Measurements from ENCODE around the gene ALPL. TPM values are rescaled to one million over a fixed set of nuclear protein-coding genes. Genes with fewer than 3 reads are reported as not detected.
A peak's percentile ranks its signal among the peaks of the same experiment; 100 is the strongest.

The ALPL gene
- polyA plus RNA-seq, 3 donors = not detected

- Mint-ChIP-seq H3K27me3 (ENCODE audit: low read depth in 3 of 3) (peaks cover 4 to 14% (median 6%) of the 10 kb centered on the region in 3 donors), H3K9me3 (no peaks in the 10 kb centered on the region), H3K4me1 (no peaks in the 10 kb centered on the region), H3K36me3 (no peaks in the 10 kb centered on the region), H3K4me3 (no peak overlapping the region), H3K27ac (no peak overlapping the region)
- Histone ChIP-seq H3K4me3 (replicated peaks in 1 of 3; ENCODE audit: low read depth in 2 of 3, low read length in 3 of 3) (no peak overlapping the region), H3K9me3 (replicated peaks in 1 of 2; ENCODE audit: control insufficient read depth in 1 of 2, insufficient read depth in 1 of 2, low read length in 2 of 2) (no peaks in the 10 kb centered on the region), H3K36me3 (replicated peaks in 1 of 2; ENCODE audit: control insufficient read depth in 1 of 2, insufficient read depth in 2 of 2, low read length in 2 of 2) (no peaks in the 10 kb centered on the region), H2AFZ (ENCODE audit: insufficient read depth, low read depth, low read length, poor library complexity, severe bottlenecking) (no peak overlapping the region), H3K27ac (ENCODE audit: low read depth in 1 of 2, low read length in 2 of 2) (no peak overlapping the region), H3K4me2 (replicated peaks; ENCODE audit: extremely low read depth, low read length, poor library complexity, severe bottlenecking) (no peak overlapping the region), H3K9ac (ENCODE audit: insufficient read depth, low read length, poor library complexity, severe bottlenecking) (no peak overlapping the region), H4K20me1 (ENCODE audit: insufficient read depth, low read length) (no peaks in the 10 kb centered on the region), H3K27me3 (ENCODE audit: control insufficient read depth in 2 of 2, insufficient read depth in 2 of 2, low read length in 2 of 2) (peaks cover 0 to 1% of the 10 kb centered on the region in 2 donors), H3K4me1 (ENCODE audit: control insufficient read depth in 1 of 2, insufficient read depth in 2 of 2, low read length in 2 of 2) (no peaks in the 10 kb centered on the region), H3K79me2 (ENCODE audit: insufficient read depth, low read length) (no peaks in the 10 kb centered on the region)
- 89% methylated on average over 11 of the region's 11 CpGs for WGBS (ENCODE audit: insufficient coverage)
- intact Hi-C loops (cut with micrococcal nuclease) = no loop called here
- TF ChIP-seq CTCF (IDR thresholded peaks at IDR 0.05) = no peak
- DNase-seq = no peak
Observed at GRCh38 chr1:21596174-21596573, 87.0 kb downstream of the ALPL start.

GRCh38 chr1:21596628-21597027 lies 87.4 kb downstream of the ALPL start:
- Histone ChIP-seq H3K79me2 (ENCODE audit: insufficient read depth, low read length) (no peaks in the 10 kb centered on the region), H2AFZ (ENCODE audit: insufficient read depth, low read depth, low read length, poor library complexity, severe bottlenecking) (no peak overlapping the region), H3K4me1 (ENCODE audit: control insufficient read depth in 1 of 2, insufficient read depth in 2 of 2, low read length in 2 of 2) (no peaks in the 10 kb centered on the region), H3K27ac (ENCODE audit: low read depth in 1 of 2, low read length in 2 of 2) (no peak overlapping the region), H3K36me3 (replicated peaks in 1 of 2; ENCODE audit: control insufficient read depth in 1 of 2, insufficient read depth in 2 of 2, low read length in 2 of 2) (no peaks in the 10 kb centered on the region), H3K4me2 (replicated peaks; ENCODE audit: extremely low read depth, low read length, poor library complexity, severe bottlenecking) (no peak overlapping the region), H3K9ac (ENCODE audit: insufficient read depth, low read length, poor library complexity, severe bottlenecking) (no peak overlapping the region), H3K9me3 (replicated peaks in 1 of 2; ENCODE audit: control insufficient read depth in 1 of 2, insufficient read depth in 1 of 2, low read length in 2 of 2) (no peaks in the 10 kb centered on the region), H4K20me1 (ENCODE audit: insufficient read depth, low read length) (no peaks in the 10 kb centered on the region), H3K4me3 (replicated peaks in 1 of 3; ENCODE audit: low read depth in 2 of 3, low read length in 3 of 3) (no peak overlapping the region), H3K27me3 (ENCODE audit: control insufficient read depth in 2 of 2, insufficient read depth in 2 of 2, low read length in 2 of 2) (no peaks in the 10 kb centered on the region)
- H3K36me3 Mint-ChIP-seq = no peaks in the 10 kb centered on the region
- H3K9me3 Mint-ChIP-seq = no peaks in the 10 kb centered on the region
- no peak for TF ChIP-seq CTCF (IDR thresholded peaks at IDR 0.05)
- no peak overlapping the region for H3K4me3 Mint-ChIP-seq
- intact Hi-C loops (cut with micrococcal nuclease) = no loop called here
- H3K4me1 Mint-ChIP-seq = no peaks in the 10 kb centered on the region
- H3K27ac Mint-ChIP-seq = peak overlapping the region in 1 of 7 donors; percentile 64
- peaks cover 0 to 14% (median 4%) of the 10 kb centered on the region in 3 donors for H3K27me3 Mint-ChIP-seq (ENCODE audit: low read depth in 3 of 3)
- no peak for DNase-seq
- no CpG with 5 or more reads among the region's 2 CpGs for WGBS (ENCODE audit: insufficient coverage)
